HG02678 (cell line): ENCODE data around the gene SFR1.
"Not testable (repeated sequence)": the region's sequence is repeated elsewhere in the genome, so short reads cannot be mapped to it uniquely, and the experiment has no call there.

Experiments
- ATAC-seq: cut with Tn5 transposase; IDR thresholded peaks from one replicate; pipeline ENCODE4 v1.9.1; 2021; ENCODE audit warnings: mild to moderate bottlenecking, moderate library complexity; ENCODE audit not compliant: unreplicated experiment

Gene SFR1

DNA sequence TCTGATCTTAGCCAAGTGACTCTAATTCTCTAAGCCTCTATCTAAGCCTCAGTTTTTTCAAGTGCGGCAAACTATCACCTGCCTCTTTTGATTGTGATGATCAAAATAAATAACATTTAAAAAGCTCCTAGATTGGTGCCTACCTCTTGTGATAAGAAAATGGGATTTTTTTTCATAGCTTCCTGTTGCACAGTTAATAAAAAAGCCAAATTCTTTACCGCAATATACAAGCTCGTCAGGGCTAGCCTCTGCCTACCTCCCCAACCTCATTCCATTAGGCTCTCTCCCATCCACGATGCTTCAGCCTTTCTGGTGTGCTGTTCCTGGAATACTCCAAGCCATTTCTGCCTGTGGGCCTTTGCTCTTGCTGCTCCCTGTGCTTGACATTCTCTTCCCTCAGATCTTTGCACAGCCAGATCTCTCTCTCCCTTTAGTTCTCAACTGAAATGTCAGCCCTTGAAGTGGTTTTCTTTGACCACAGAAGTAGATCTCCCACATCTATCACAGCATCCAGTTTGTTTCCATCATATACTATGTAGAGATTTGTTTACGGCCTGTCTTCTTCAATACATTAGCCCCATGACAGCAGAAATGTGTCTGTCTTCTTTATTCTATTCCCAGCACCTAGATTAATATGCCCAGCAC, 48.8 kb downstream of the SFR1 start:
- ATAC-seq: no peak

DNA sequence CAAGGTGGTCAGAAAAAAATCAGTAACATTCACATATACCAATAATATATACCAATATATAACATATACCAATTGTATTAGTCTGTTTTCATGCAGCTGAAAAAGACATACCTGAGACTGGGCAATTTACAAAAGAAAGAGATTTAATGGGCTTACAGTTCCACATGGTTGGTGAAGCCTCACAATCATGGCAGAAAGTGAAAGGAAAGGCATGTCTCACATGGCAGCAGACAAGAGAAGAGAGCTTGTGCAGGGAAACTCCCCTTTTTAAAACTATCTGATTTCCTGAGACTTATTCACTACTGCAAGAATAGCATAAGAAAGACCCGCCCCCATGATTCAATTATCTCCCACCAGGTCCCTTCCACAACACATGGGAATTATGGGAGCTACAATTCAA, 52.2 kb downstream of the SFR1 start:
- ATAC-seq: not testable (repeated sequence)
